Fibroblast of peridontal ligament (primary cell): Measurements from ENCODE around the gene KIF3B.
"Not testable (repeated sequence)": the region's sequence is repeated elsewhere in the genome, so short reads cannot be mapped to it uniquely, and the experiment has no call there.

ENCODE experiments used
- DNase-seq: peaks from one replicate; pipeline ENCODE4 v3.0.0-alpha.2; 2010; ENCODE audit errors: extremely low read depth

Gene KIF3B

DNA sequence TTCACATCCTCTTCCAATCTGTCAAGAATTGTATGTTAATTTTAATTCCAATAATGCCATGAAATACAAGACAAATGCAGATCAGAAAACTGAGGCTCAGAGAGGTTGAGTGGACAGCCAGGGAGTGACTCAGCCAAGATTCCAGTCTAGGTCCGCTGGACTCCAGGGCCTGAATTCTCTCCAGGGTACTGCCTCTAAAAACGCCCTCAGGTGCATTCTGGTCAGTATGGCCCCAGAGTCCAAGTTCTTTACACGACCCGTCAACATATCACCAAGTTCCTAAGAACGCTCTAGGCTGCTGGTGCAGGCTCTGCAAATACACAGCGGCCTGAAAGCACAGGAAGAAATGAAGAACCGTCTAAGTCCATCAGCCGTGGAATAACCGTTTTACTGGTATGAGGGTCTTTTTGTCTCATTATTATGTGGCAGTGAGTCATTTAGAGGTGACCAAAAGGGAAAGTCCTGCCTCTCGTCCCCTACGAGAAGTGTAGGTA lies 80.0 kb downstream of the KIF3B start:
- DNase-seq = no peak

GRCh38 chr20:32357869-32358631 lies 80.6 kb downstream of the KIF3B start, which contains the start of gene ASXL1:
TSS of gene ASXL1 (plus strand) at chr20:32358331. CDS start at chr20:32358776, 445 bp downstream.
- DNase-seq = peak; percentile 95

GRCh38 chr20:32358632-32358882 lies 81.1 kb downstream of the KIF3B start:
- DNase-seq = no peak

- peak; percentile 49 for DNase-seq
Measured at GRCh38 chr20:32358883-32359632, 81.6 kb downstream of the KIF3B start.

GRCh38 chr20:32359633-32360332 lies 82.3 kb downstream of the KIF3B start:
- peak; percentile 64 for DNase-seq

- DNase-seq = no peak
Measured at GRCh38 chr20:32360333-32360634, 82.8 kb downstream of the KIF3B start.

DNA sequence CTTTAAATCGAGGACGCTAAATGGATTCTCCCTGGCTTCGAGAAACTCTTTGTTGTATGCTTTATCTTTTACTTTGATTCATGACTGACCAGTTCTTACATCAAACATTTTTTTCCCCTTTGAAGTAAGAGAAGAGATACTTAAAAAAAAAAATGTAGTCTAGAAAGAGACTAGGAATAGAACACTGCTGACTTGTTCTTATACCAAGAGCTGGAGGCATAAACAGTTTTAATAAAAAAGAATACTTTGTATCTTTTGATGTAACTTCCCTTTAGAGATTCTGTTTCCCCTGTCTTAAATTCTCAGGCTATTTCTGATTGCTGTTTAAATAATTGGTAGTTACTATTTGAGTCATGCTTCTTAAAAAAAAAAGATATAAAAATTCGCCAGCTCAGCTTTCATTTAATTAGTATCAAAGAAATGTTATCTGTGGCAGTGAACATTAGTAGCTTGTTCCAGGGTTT lies 85.5 kb downstream of the KIF3B start:
- peak; percentile 12 for DNase-seq

GRCh38 chr20:32363492-32363891 lies 86.0 kb downstream of the KIF3B start:
- DNase-seq = peak; percentile 11

GRCh38 chr20:32364554-32365208 lies 87.2 kb downstream of the KIF3B start:
- no peak for DNase-seq

DNA sequence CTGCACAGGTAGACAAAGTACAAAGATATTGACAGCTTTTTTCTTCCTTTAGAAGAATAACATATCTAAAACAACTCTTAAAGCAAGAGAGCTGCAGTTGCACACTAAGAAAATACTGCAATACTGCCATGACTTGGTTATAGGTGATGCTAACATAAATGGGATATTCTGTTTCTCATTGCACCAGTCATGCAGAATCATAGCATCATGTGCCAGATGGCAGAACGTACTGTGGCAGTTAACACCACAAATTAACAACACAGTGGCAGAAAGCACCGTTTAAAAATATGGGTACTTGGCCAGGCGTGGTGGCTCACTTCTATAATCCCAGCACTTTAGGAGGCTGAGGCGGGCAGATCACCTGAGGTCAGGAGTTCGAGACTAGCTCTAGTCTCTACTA lies 88.1 kb downstream of the KIF3B start:
- no peak for DNase-seq

GRCh38 chr20:32366380-32366779 lies 88.9 kb downstream of the KIF3B start:
- DNase-seq = no peak

DNA sequence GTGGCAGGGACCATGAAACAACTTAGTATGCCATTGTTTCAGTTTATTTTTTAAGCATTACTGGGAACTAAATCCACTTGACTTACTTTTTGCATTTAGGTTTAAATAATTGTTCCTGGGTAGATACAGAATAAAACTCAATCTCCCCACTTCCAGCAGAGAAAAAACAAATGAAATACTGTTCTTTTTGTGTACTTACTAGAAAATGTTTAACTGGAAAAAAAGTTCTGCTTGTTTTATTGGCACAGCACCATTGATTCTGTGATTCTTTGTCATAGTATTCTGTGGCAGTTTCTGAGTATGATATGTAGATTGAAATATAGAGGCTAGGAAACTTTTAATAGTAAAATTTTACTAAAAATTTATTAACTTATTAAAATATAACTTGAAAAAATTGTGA lies 90.9 kb downstream of the KIF3B start:
- no peak for DNase-seq

DNA sequence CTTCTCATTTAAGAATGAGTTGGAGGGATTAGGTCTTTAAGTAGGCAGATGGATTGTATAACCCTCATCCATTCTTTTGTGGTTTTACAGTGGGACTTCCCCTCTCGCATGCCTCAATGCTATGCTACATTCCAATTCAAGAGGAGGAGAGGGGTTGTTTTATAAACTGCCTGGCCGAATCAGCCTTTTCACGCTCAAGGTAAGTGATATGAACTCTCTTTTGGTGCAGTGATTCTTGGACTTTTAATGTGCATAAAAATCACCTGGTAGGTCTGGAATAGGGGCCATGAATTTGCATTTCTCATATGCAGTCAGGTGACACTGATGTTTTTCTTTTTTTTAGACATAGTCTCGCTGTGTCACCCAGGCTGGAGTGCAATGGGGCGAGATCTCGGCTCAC lies 91.5 kb downstream of the KIF3B start:
- peak; percentile 55 for DNase-seq

GRCh38 chr20:32370897-32371296 lies 93.4 kb downstream of the KIF3B start:
- no peak for DNase-seq

DNA sequence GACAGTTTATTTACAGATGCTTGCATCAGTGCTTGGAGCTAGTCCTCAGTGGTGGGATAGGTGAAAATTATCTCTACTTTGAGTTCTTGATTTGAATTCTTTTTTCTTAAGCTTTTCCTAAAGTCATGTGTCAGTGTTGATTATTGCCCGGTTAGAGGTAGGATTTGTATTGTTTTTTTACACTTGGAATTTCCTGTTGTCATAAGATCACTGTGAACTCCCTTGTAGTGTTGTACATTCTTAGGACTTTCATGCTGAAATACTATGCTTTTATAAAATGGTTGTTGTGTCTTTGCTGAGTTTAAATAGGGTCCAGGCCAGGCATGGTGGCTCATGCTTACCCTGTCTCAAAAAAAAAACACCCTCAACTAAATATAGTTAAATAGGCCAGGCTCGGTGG lies 101.0 kb downstream of the KIF3B start:
- DNase-seq = no peak

DNA sequence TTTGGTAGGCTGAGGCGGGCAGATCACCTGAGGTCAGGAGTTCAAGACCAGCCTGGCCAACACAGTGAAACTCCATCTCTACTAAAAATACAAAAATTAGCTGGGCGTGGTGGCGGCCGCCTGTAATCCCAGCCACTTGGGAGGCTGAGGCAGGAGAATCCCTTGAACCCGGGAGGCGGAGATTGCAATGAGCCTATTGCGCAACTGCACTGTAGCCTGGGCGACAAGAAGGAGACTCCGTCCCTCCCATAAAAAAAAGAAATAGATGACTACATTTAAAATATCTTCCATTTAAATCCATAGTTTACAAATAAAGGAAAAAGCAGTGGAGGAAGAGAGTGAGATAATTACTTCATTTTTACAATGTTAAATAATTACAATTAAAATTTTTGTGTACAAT lies 102.6 kb downstream of the KIF3B start:
- not testable (repeated sequence) for DNase-seq

GRCh38 chr20:32380745-32381144 lies 103.3 kb downstream of the KIF3B start:
- no peak for DNase-seq

DNA sequence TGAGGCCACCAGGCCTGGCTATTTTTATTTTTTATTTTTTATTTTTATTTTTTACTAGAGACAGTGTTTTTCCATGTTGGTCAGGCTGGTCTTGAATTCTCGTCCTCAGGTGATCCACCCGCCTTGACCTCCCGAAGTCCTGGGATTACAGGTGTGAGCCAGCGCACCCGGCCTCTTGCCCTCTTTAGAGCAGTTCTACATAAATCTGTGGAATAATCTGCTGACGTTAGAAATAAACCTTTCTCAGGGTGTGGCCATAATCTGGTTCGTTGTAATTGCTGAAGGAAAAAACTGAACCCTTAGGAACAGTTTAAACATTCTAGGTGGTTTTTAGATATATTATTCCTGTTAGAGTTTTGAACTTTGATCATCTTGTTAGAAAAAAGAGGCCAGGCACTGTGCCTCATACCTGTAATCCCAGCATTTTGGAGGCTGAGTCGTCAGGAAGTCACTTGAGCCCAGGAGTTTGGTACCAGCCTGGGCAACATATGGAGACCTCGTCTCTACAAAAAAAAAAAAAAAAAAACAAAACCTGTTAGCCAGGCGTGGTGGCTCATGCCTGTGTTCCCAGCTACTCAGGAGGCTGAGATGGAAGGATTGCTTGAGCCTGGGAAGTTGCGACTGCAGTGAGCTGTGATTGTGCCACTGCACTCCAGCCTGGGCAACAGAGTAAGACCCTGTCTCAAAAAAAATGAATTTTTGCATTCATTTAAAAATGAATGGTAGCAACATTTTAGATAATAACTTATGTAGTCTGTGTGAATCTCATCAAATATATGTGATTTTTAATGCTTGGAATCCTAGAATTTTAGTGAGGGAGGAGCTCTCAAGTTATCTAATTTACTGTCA lies 104.9 kb downstream of the KIF3B start:
- no peak for DNase-seq

GRCh38 chr20:32383441-32383840 lies 106.0 kb downstream of the KIF3B start:
- DNase-seq = not testable (repeated sequence)
